Ishikawa (cell line): ENCODE results near the gene SH3PXD2A.
A peak's percentile ranks its signal among the peaks of the same experiment; 100 is the strongest.

ENCODE experiments used
- CEBPB ChIP-seq: IDR thresholded peaks from 2 replicates; pipeline ENCODE4 v1.6.1; 2012
- CREB1 ChIP-seq: IDR thresholded peaks from 2 replicates; pipeline ENCODE4 v1.6.1; 2012; ENCODE audit warnings: low read depth
- EGR1 ChIP-seq: IDR thresholded peaks from 2 replicates; pipeline ENCODE4 v1.6.1; 2012
- EP300 ChIP-seq: IDR thresholded peaks from 2 replicates; pipeline ENCODE4 v1.6.1; 2012; ENCODE audit warnings: borderline replicate concordance
- FOXM1 ChIP-seq: IDR thresholded peaks from 2 replicates; pipeline ENCODE4 v1.6.1; 2012; ENCODE audit warnings: low read depth, borderline replicate concordance
- MAX ChIP-seq: IDR thresholded peaks from 2 replicates; pipeline ENCODE4 v1.6.1; 2012
- NFIC ChIP-seq: IDR thresholded peaks from 2 replicates; pipeline ENCODE4 v1.6.1; 2012
- RAD21 ChIP-seq: IDR thresholded peaks from 2 replicates; pipeline ENCODE4 v1.6.1; 2012; ENCODE audit warnings: low read depth
- REST ChIP-seq: IDR thresholded peaks from 2 replicates; pipeline ENCODE4 v1.6.1; 2012; ENCODE audit warnings: low read depth, mild to moderate bottlenecking
- TAF1 ChIP-seq: IDR thresholded peaks from 2 replicates; pipeline ENCODE4 v1.6.1; 2012; ENCODE audit warnings: low read depth, mild to moderate bottlenecking
- TCF12 ChIP-seq: IDR thresholded peaks from 2 replicates; pipeline ENCODE4 v1.6.1; 2012; ENCODE audit warnings: low read depth
- TEAD4 ChIP-seq: IDR thresholded peaks from 2 replicates; pipeline ENCODE4 v1.6.1; 2012
- USF1 ChIP-seq: IDR thresholded peaks from 2 replicates; pipeline ENCODE4 v1.6.1; 2012
- YY1 ChIP-seq: IDR thresholded peaks from 2 replicates; pipeline ENCODE4 v1.6.1; 2012; ENCODE audit warnings: low read depth
- ZBTB7A ChIP-seq: IDR thresholded peaks from 2 replicates; pipeline ENCODE4 v1.6.1; 2012; ENCODE audit warnings: low read depth

Gene SH3PXD2A

GRCh38 chr10:103861505-103861904 is 6.1 kb upstream of the SH3PXD2A start:
- TF ChIP-seq MAX (no peak), RAD21 (no peak), USF1 (no peak), REST (no peak), FOXM1 (no peak), EP300 (no peak), ZBTB7A (no peak), CREB1 (no peak), TEAD4 (no peak), EGR1 (no peak), TAF1 (no peak), CEBPB (no peak), YY1 (no peak), NFIC (no peak), TCF12 (no peak)

GRCh38 chr10:103859161-103860086 is 4.0 kb upstream of the SH3PXD2A start:
- TF ChIP-seq CEBPB: no peak
- no peak for TF ChIP-seq MAX
- TF ChIP-seq FOXM1: no peak
- peak; percentile 90 for TF ChIP-seq RAD21
- no peak for TF ChIP-seq REST
- TF ChIP-seq TEAD4: no peak

GRCh38 chr10:103858360-103858759 is 3.0 kb upstream of the SH3PXD2A start:
- TF ChIP-seq FOXM1: no peak

GRCh38 chr10:103856797-103857170 is 1.4 kb upstream of the SH3PXD2A start:
- TF ChIP-seq EP300 (no peak), CREB1 (no peak), USF1 (no peak), ZBTB7A (no peak), REST (no peak), TAF1 (no peak), NFIC (no peak), CEBPB (no peak)
